H1 (cell line): ENCODE results near the gene KLF7. TPM values are rescaled to one million over a fixed set of nuclear protein-coding genes. Genes with fewer than 3 reads are reported as not detected.

Experiments used
- CTCF ChIA-PET: fragments of 300-600 bp; sonication (Branson Sonifier 250); formaldehyde crosslinking; loops from one replicate; lab custom pipeline; 2021; ENCODE audit not compliant: partially characterized antibody; lab: Charles Lee
- POLR2A ChIA-PET: fragments of 300-600 bp; sonication (Branson Sonifier 250); formaldehyde crosslinking; loops from one replicate; lab custom pipeline; 2021; ENCODE audit warnings: inconsistent platforms; ENCODE audit not compliant: partially characterized antibody; lab: Charles Lee
- DNase-seq, 2 experiments: peaks; one replicate each; pipeline versions ENCODE4 v3.0.0 to v3.0.0-alpha.2; 2010 to 2022; ENCODE audit warnings: low spot score in 2 of 2, low read depth in 1 of 2, mixed read lengths in 1 of 2
- FAIRE-seq: peaks from 2 replicates; lab custom pipeline; 2011; peaks lifted over from hg19 to GRCh38; lab: Jason Lieb, UNC
- H2AFZ ChIP-seq: 2 replicates; pipeline ENCODE4 v1.8.1; 2012; ENCODE audit warnings: low read length, inconsistent platforms
- H2AK5ac ChIP-seq: 2 replicates; pipeline ENCODE4 v1.6.1; 2013; ENCODE audit warnings: low read depth, low read length
- H2BK120ac ChIP-seq: replicated peaks from 2 replicates; pipeline ENCODE3; 2013; ENCODE audit warnings: low read depth, low read length, inconsistent platforms
- H2BK12ac ChIP-seq: 2 replicates; pipeline ENCODE4 v1.6.1; 2013; ENCODE audit warnings: low read depth, low read length
- H2BK15ac ChIP-seq: 2 replicates; pipeline ENCODE4 v1.6.1; 2013; ENCODE audit warnings: low read length
- H2BK20ac ChIP-seq: 2 replicates; pipeline ENCODE4 v1.6.1; 2013; ENCODE audit warnings: low read length
- H2BK5ac ChIP-seq: 2 replicates; pipeline ENCODE4 v1.6.1; 2013; ENCODE audit warnings: low read depth, low read length
- H3K14ac ChIP-seq: 2 replicates; pipeline ENCODE4 v1.6.1; 2013; ENCODE audit warnings: inconsistent platforms; ENCODE audit not compliant: insufficient read length
- H3K18ac ChIP-seq: 2 replicates; pipeline ENCODE4 v1.6.1; 2013; ENCODE audit warnings: low read length; ENCODE audit errors: extremely low read depth
- H3K23ac ChIP-seq: 2 replicates; pipeline ENCODE4 v1.6.1; 2013; ENCODE audit warnings: inconsistent platforms; ENCODE audit not compliant: insufficient read length
- H3K23me2 ChIP-seq: 2 replicates; pipeline ENCODE4 v1.6.1; 2013; ENCODE audit warnings: low read depth, low read length
- H3K27ac ChIP-seq: 2 replicates; pipeline ENCODE4 v1.6.1; 2011; ENCODE audit warnings: low read depth, low read length, inconsistent platforms
- H3K27me3 ChIP-seq, 4 experiments: replicated peaks in 1 of 4; 1 replicate in 1 of 4; 2 replicates in 3 of 4; pipeline versions ENCODE4 v1.6.1 to v1.8.1; 2011 to 2013; ENCODE audit warnings: low read length in 3 of 4, mild to moderate bottlenecking in 3 of 4, inconsistent platforms in 2 of 4, mixed read lengths in 2 of 4, moderate library complexity in 1 of 4; ENCODE audit not compliant: control insufficient read depth in 3 of 4, insufficient read depth in 3 of 4; ENCODE audit errors: extremely low read depth in 1 of 4
- H3K36me3 ChIP-seq, 4 experiments: 2 replicates each; pipeline versions ENCODE4 v1.6.1 to v1.8.1; 2011 to 2013; ENCODE audit warnings: mild to moderate bottlenecking in 4 of 4, low read length in 3 of 4, moderate library complexity in 2 of 4, control low read depth in 1 of 4, inconsistent platforms in 1 of 4; ENCODE audit not compliant: insufficient read depth in 4 of 4, control insufficient read depth in 2 of 4
- H3K4ac ChIP-seq: replicated peaks from 2 replicates; pipeline ENCODE3; 2013; ENCODE audit warnings: low read length, low read depth, mixed read lengths, inconsistent platforms; ENCODE audit not compliant: insufficient read length
- H3K4me1 ChIP-seq, 4 experiments: replicated peaks in 1 of 4; 1 replicate in 1 of 4; 2 replicates in 3 of 4; pipeline versions ENCODE4 v1.6.1 to v1.8.1; 2011 to 2013; ENCODE audit warnings: low read length in 3 of 4, inconsistent platforms in 2 of 4, mixed read lengths in 1 of 4; ENCODE audit not compliant: insufficient read depth in 4 of 4, control insufficient read depth in 3 of 4
- H3K4me2 ChIP-seq, 2 experiments: 2 replicates each; pipeline versions ENCODE4 v1.6.1 to v1.8.1; 2011 to 2013; ENCODE audit warnings: low read depth in 2 of 2, low read length in 2 of 2, control low read depth in 1 of 2, inconsistent platforms in 1 of 2, mild to moderate bottlenecking in 1 of 2; ENCODE audit not compliant: insufficient read depth in 1 of 2
- H3K4me3 ChIP-seq, 4 experiments: fragments of 200-600, 300-600 bp in 1 of 4; sonication (generic), shearing (Covaris generic), sonication (Bioruptor Twin) in 1 of 4; 2 replicates each; pipeline versions ENCODE4 v1.5.1 to v1.8.1; 2011 to 2016; ENCODE audit warnings: low read length in 4 of 4, low read depth in 3 of 4, control low read depth in 2 of 4, inconsistent platforms in 2 of 4, mild to moderate bottlenecking in 2 of 4, mixed read lengths in 1 of 4, moderate library complexity in 1 of 4; ENCODE audit not compliant: insufficient read depth in 2 of 4; ENCODE audit errors: extremely low read depth in 1 of 4
- H3K56ac ChIP-seq: replicated peaks from 2 replicates; pipeline ENCODE3; 2013; ENCODE audit warnings: low read depth, mild to moderate bottlenecking, mixed read lengths, low read length, inconsistent platforms; ENCODE audit not compliant: insufficient read length
- H3K79me1 ChIP-seq: 2 replicates; pipeline ENCODE4 v1.6.1; 2013; ENCODE audit warnings: low read depth, low read length, control low read depth
- H3K79me2 ChIP-seq, 2 experiments: 2 replicates each; pipeline versions ENCODE4 v1.6.1 to v1.8.1; 2012 to 2013; ENCODE audit warnings: low read length in 2 of 2, mild to moderate bottlenecking in 2 of 2, inconsistent platforms in 1 of 2; ENCODE audit not compliant: insufficient read depth in 2 of 2, control insufficient read depth in 1 of 2
- H3K9ac ChIP-seq, 4 experiments: replicated peaks in 1 of 4; 1 replicate in 1 of 4; 2 replicates in 3 of 4; pipeline versions ENCODE4 v1.6.1 to v1.8.1; 2011 to 2013; ENCODE audit warnings: low read depth in 3 of 4, low read length in 3 of 4, control low read depth in 2 of 4, mild to moderate bottlenecking in 2 of 4, moderate library complexity in 2 of 4, inconsistent platforms in 1 of 4; ENCODE audit errors: extremely low read depth in 1 of 4
- H3K9me3 ChIP-seq, 2 experiments: 2 replicates each; pipeline versions ENCODE4 v1.6.1 to v1.8.1; 2012 to 2013; ENCODE audit warnings: mild to moderate bottlenecking in 2 of 2, moderate library complexity in 2 of 2, control low read depth in 1 of 2, inconsistent platforms in 1 of 2, low read depth in 1 of 2, low read length in 1 of 2, mixed read lengths in 1 of 2; ENCODE audit not compliant: insufficient read depth in 2 of 2
- H4K20me1 ChIP-seq, 2 experiments: replicated peaks in 1 of 2; 2 replicates each; pipeline versions ENCODE3 to v1.8.1; 2011 to 2013; ENCODE audit warnings: inconsistent platforms in 2 of 2, low read length in 2 of 2, mild to moderate bottlenecking in 1 of 2; ENCODE audit not compliant: insufficient read depth in 2 of 2, control insufficient read depth in 1 of 2
- H4K5ac ChIP-seq: 2 replicates; pipeline ENCODE4 v1.6.1; 2013; ENCODE audit warnings: low read length, low read depth, mixed read lengths, inconsistent platforms; ENCODE audit not compliant: insufficient read length
- H4K8ac ChIP-seq: 2 replicates; pipeline ENCODE4 v1.8.0; 2013; ENCODE audit warnings: mild to moderate bottlenecking, moderate library complexity, low read length, inconsistent platforms; ENCODE audit not compliant: insufficient read depth; ENCODE audit errors: extremely low read depth
- H4K91ac ChIP-seq: replicated peaks from 2 replicates; pipeline ENCODE3; 2013; ENCODE audit warnings: low read length, mixed read lengths, inconsistent platforms; ENCODE audit not compliant: insufficient read length
- EGR1 ChIP-seq: IDR thresholded peaks from 2 replicates; pipeline ENCODE4 v1.6.1; 2011; ENCODE audit warnings: low read depth, low read length, borderline replicate concordance
- EZH2 ChIP-seq: fragments of 200-600 bp; sonication (generic); IDR thresholded peaks from 2 replicates; pipeline ENCODE4 v1.7.1; 2012; ENCODE audit warnings: low read depth, mild to moderate bottlenecking, moderate library complexity, low read length, inconsistent platforms; ENCODE audit not compliant: severe bottlenecking
- HDAC6 ChIP-seq: IDR thresholded peaks from one replicate; pipeline ENCODE4 v1.7.1; 2012; ENCODE audit warnings: low read depth, mild to moderate bottlenecking, inconsistent platforms, low read length, moderate library complexity
- MAX ChIP-seq: IDR thresholded peaks from 2 replicates; pipeline ENCODE4 v1.6.1; 2012; ENCODE audit warnings: inconsistent platforms
- RAD21 ChIP-seq, 2 experiments: IDR thresholded peaks in 1 of 2; conservative IDR thresholded peaks in 1 of 2; 2 replicates each; pipeline ENCODE4 v1.6.1; 2011; ENCODE audit warnings: low read depth in 2 of 2, low read length in 2 of 2, improper control_type of control experiment in 1 of 2, inconsistent platforms in 1 of 2, mild to moderate bottlenecking in 1 of 2, moderate library complexity in 1 of 2
- RXRA ChIP-seq: IDR thresholded peaks from 2 replicates; pipeline ENCODE4 v1.6.1; 2011; ENCODE audit warnings: low read depth, mild to moderate bottlenecking, low read length, moderate library complexity; ENCODE audit not compliant: insufficient read depth
- SIRT6 ChIP-seq: IDR thresholded peaks from one replicate; pipeline ENCODE4 v1.7.1; 2012; ENCODE audit warnings: low read length, inconsistent platforms
- WGBS, 2 experiments: shearing (Covaris generic) in 1 of 2; methylation state at CpG; one replicate each; pipeline versions ENCODE4 v1.1.6 to v1.1.7; 2013 to 2015; ENCODE audit warnings: low lambda C conversion rate in 2 of 2, mixed read lengths in 2 of 2, inconsistent platforms in 1 of 2, low coverage in 1 of 2, missing lambda C conversion rate in 1 of 2; ENCODE audit not compliant: insufficient replicate concordance in 2 of 2, insufficient coverage in 1 of 2, insufficient read length in 1 of 2; ENCODE audit errors: extremely low coverage in 1 of 2, missing lambda C conversion rate in 1 of 2; 5-methylcytosine and 5-hydroxymethylcytosine counted together
- polyA plus RNA-seq, 7 experiments: library from polyadenylated mRNA; depleted of rRNA in 3 of 7; stranded (reverse) in 5 of 7; unstranded in 2 of 7; fragments of >200 nt in 5 of 7; fragments of 200-250 nt in 2 of 7; gene quantifications; 1 replicate in 5 of 7; 2 replicates in 1 of 7; 4 replicates in 1 of 7; pipeline versions ENCODE4 v1.2.1 to v1.2.3, GENCODE V29; 2011 to 2013; ENCODE audit warnings: missing spikeins in 2 of 7, mixed read lengths in 2 of 7
- total RNA-seq: library from RNA; stranded (reverse); fragmentation: NEBNext Ultra II Directional; extraction: Animal tissue kit (Norgen Biotek cat#: 25700); gene quantifications from 2 replicates; pipeline ENCODE4 v1.2.1, GENCODE V29; 2021
- TF ChIP-seq, protein P1 (sequence below), 3 experiments: IDR thresholded peaks; 1 replicate in 2 of 3; 2 replicates in 1 of 3; pipeline versions ENCODE4 v1.5.1 to v1.6.1; 2011; ENCODE audit warnings: low read length in 3 of 3, mild to moderate bottlenecking in 3 of 3, inconsistent platforms in 2 of 3, low read depth in 1 of 3, moderate library complexity in 1 of 3; ENCODE audit not compliant: insufficient read depth in 1 of 3; ENCODE audit errors: control extremely low read depth in 1 of 3
- TF ChIP-seq, protein P2 (sequence below): IDR thresholded peaks from 2 replicates; pipeline ENCODE4 v1.6.1; 2011; ENCODE audit warnings: low read length, improper control_type of control experiment

Gene KLF7
- total and polyA plus RNA-seq, 2 of the 8 experiments (the other 6 are each of a cell fraction or from before 2014, with no cell fraction given), result 9.6 to 23.3 TPM

GRCh38 chr2:207046724-207047123 lies 119.0 kb downstream of the KLF7 start:
- Histone ChIP-seq H3K14ac (no peak overlapping the region), H3K79me1 (no peaks in the 10 kb centered on the region), H2AFZ (no peak overlapping the region), H2BK15ac (no peak overlapping the region), H3K4me1 (peaks cover 0 to 6% (median 2%) of the 10 kb centered on the region in 4 experiments; a peak in 2 of 7 replicates), H3K18ac (0 out of 2 replicates have a peak overlapping the region, but pooled peaks have one; percentile 19), H2BK5ac (no peak overlapping the region), H3K56ac (no peak overlapping the region), H3K9me3 (no peaks in the 10 kb centered on the region), H2BK12ac (no peak overlapping the region), H3K27ac (no peak overlapping the region), H3K4me3 (no peak overlapping the region), H3K4me2 (no peak overlapping the region), H3K27me3 (no peaks in the 10 kb centered on the region), H3K9ac (no peak overlapping the region), H4K20me1 (no peaks in the 10 kb centered on the region), H4K8ac (no peak overlapping the region), H4K5ac (no peak overlapping the region), H3K36me3 (no peaks in the 10 kb centered on the region), H3K23ac (no peak overlapping the region), H3K79me2 (no peaks in the 10 kb centered on the region), H2BK120ac (no peak overlapping the region), H3K4ac (no peak overlapping the region), H3K23me2 (no peaks in the 10 kb centered on the region), H2BK20ac (no peak overlapping the region), H4K91ac (no peak overlapping the region), H2AK5ac (no peak overlapping the region)
- no peak for DNase-seq
- 86% methylated on average over 5 of the region's 5 CpGs; no CpG with 5 or more reads in 1 of the 2 experiments for WGBS, 2 experiments
- POLR2A ChIA-PET, result no interaction called here
- CTCF ChIA-PET, result interaction anchor here (0.7 to 2.1 kb wide), 4 partner anchors 9 to 79 kb away, joined by 3 to 7 read pairs (median 3); no protein-coding TSS in a partner anchor
- FAIRE-seq, result no peak
- TF ChIP-seq RAD21 (IDR thresholded peaks at IDR 0.05 in 1 of 2, conservative IDR thresholded peaks at IDR 0.05 in 1 of 2; ENCODE audit: low read depth in 2 of 2, low read length in 2 of 2) (no peak), MAX (no peak), RXRA (no peak), SIRT6 (no peak), EZH2 (no peak), EGR1 (no peak), HDAC6 (no peak)
- TF ChIP-seq, protein P1, sequence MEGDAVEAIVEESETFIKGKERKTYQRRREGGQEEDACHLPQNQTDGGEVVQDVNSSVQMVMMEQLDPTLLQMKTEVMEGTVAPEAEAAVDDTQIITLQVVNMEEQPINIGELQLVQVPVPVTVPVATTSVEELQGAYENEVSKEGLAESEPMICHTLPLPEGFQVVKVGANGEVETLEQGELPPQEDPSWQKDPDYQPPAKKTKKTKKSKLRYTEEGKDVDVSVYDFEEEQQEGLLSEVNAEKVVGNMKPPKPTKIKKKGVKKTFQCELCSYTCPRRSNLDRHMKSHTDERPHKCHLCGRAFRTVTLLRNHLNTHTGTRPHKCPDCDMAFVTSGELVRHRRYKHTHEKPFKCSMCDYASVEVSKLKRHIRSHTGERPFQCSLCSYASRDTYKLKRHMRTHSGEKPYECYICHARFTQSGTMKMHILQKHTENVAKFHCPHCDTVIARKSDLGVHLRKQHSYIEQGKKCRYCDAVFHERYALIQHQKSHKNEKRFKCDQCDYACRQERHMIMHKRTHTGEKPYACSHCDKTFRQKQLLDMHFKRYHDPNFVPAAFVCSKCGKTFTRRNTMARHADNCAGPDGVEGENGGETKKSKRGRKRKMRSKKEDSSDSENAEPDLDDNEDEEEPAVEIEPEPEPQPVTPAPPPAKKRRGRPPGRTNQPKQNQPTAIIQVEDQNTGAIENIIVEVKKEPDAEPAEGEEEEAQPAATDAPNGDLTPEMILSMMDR (IDR thresholded peaks at IDR 0.05; ENCODE audit: control extremely low read depth in 1 of 3, insufficient read depth in 1 of 3, low read depth in 1 of 3, low read length in 3 of 3), result no peak
- TF ChIP-seq, protein P2, sequence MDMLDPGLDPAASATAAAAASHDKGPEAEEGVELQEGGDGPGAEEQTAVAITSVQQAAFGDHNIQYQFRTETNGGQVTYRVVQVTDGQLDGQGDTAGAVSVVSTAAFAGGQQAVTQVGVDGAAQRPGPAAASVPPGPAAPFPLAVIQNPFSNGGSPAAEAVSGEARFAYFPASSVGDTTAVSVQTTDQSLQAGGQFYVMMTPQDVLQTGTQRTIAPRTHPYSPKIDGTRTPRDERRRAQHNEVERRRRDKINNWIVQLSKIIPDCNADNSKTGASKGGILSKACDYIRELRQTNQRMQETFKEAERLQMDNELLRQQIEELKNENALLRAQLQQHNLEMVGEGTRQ, result no peak
